GM21367 (cell line): ENCODE measurements around the gene CFAP70.

Experiments used
- ATAC-seq: cut with Tn5 transposase; IDR thresholded peaks from one replicate; pipeline ENCODE4 v1.9.1; 2021; ENCODE audit not compliant: unreplicated experiment

The CFAP70 gene

DNA sequence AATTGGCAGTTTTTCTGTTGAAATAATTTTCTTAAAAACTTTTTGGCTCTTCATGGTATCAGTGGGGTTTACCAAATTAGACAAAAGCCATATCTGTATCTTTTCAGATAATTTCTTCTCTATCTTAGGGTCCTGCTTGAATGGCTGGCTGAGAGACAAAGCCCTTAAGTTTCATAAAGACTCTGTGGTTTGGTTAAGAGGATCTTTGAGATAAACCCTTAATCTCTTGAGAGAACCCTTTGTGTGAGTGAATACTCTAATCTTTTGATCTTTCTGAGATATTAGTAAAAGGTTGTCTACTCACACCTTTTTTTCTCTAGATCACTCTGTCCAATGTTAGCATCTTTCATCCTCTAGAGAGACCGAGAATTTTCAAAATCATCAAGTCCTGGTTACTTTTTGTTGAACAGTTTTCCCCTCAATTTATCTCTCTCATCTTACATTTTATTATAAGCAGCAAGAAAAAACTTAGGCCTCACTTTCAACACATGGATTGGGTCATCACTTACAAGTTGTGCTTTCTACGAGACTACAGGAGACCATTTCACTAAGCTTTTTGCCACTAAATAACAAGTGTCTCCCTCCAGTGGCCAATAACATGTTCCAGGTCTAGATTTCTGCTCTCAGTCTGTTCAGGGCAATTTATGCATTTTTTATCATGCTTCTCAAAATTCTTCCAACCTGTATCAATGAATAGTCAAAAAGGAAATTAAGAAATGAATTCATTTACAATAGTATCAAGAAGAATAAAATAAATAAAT is 140.1 kb downstream of the CFAP70 start:
- ATAC-seq, result no peak

DNA sequence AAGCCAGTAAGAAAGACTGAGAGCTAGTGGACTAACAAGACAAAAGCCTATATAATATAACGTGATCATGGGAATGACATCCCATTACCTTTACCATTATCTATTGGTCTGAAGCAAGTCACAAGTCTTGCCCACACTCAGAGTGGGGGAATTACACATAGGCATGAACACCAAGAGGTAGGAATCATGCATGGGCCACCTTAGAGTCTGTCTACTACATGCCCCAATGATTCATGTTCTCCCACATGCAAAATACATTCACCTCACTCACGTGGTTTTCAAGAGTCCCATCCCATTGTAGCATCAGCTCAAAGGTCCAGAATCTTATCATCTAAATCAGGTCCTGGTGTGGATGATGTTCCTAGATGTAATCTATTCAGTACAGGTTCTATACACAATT is 141.0 kb downstream of the CFAP70 start:
- ATAC-seq, result no peak

DNA sequence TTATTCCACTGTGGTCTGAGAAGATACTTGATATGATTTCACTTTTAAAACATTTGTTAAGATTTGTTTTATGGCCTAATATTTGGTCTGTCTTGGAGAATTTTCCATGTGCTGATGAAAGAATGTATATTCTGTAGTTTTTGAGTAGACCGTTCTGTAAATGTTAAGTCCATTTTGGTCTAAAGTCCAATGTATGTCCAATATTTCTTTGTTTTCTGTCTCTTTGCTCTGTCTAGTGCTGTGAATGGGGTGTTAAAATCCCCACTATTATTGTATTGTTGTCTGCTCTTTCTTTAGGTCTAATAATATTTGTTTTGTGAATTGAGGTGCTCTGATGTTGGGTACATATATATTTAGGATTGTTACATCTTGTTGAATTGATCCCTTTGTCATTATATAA is 142.9 kb downstream of the CFAP70 start:
- no peak for ATAC-seq

DNA sequence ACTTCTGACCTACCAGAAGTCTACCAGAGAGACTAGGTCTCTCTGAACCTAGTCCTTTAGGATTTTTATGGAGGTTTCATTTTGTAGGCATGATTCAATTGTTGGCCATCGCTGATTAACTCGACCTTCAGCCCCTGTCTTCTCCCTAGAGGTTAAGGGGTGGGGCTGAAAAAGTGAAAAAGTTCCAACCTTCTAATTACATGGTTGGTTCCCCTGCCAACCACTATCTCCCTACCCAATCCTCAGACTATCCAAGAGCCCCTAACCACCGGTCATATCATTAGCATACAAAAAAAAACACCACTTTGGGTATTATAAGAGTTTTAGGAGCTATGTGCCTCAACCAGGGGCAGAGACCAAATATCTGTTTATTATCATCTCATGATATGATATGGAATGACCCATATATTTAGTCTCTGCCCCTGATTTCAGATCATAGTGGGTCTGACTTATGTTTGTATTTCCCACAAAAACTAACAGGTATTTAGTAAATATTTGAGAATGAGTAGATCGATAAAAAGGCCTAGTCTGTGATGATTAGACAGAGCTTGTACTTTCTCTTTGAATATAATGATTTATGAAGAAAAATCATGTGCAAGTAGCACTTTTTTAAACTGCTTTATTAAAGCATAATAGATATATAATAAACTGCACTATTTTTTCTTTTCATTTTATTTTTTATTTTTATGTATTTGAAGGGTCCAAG is 147.4 kb downstream of the CFAP70 start:
- no peak for ATAC-seq

- no peak for ATAC-seq
Observed at GRCh38 chr10:73210395-73211105, 148.1 kb downstream of the CFAP70 start.

DNA sequence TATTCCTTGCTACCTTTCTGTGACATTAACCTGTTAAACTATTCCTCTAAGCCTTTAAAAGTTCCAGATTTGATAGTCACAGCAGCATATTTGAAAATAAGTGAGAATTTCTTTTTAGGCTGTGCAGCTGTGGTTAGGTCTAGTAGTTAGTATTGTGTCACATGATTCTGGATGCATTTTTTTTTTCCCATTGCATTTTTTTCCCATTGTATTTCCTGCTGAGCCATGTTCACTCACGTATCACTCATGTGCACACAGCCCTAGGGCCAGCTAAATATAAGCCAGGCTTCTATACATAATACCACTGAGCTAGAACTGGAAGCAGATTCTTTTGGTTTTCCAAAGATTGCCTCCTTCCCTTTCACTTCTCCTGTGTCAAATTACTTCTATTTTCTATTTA is 149.0 kb downstream of the CFAP70 start:
- no peak for ATAC-seq

DNA sequence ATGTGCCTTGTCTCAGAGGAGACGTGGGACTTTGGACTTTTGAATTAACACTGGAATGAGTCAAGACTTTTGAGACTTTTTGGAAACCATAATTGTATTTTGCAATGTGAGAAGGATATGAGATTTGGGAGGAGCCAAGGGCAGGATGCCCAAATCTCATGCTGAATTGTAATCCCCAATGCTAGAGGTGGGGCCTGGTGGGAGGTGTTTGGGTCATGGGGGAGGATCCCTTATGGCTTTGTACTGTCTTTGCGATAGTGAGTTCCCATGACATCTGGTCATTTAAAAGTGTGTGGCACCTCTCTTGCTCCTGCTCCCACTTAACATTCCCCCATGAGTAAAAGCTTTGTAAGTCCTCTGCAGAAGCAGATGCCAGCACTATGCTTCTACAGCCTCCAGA is 150.8 kb downstream of the CFAP70 start:
- no peak for ATAC-seq

DNA sequence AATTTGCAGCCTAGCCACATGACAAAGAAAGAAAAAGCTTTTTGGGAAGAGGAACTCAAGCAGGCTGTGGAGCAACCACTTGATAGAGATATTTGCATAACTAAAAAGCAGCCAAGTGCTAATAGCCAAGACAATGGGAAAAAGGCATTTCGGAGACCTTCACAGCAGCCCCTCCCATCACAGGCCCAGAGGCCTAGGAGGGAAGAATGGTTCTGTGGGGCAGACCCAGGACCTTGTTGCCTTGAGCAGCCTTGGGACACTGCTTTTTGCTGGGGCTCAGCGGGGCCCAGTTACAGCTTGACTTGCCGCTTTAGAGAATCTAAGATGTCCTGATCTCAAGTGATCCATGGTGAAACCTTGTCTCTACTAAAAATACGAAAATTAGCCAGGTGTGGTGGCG is 152.3 kb downstream of the CFAP70 start:
- no peak for ATAC-seq

- ATAC-seq, result no peak
Observed at GRCh38 chr10:73205890-73206289, 152.8 kb downstream of the CFAP70 start.

DNA sequence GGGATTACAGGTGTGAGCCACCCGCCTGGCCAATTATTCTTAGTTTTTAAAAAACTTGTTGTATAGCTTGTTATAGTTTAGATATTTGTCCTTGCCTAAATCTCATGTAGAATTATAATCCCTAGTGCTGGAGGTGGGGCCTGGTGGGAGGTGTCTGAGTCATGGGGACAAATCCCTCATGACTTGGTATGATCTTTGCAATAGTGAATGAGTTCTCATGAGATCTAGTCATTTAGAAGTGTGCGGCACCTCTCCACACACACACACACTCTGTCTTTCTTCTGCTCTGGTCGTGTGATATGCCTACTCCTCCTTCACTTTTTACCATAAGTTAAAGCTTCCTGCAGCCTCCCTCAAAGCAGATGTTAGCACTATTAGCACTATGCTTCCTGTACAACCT is 153.6 kb downstream of the CFAP70 start:
- ATAC-seq, result no peak
